HepG2 (cell line): ENCODE results near the gene RGS19. TPM values are rescaled to one million over a fixed set of nuclear protein-coding genes. Genes with fewer than 3 reads are reported as not detected.
A peak's percentile ranks its signal among the peaks of the same experiment; 100 is the strongest.

ENCODE experiments used
- ARID2 ChIP-seq: sonication (generic); formaldehyde crosslinking; IDR thresholded peaks from 2 replicates; pipeline ENCODE4 v1.8.1; 2022; ENCODE audit warnings: mild to moderate bottlenecking, missing genetic modification reagents, borderline replicate concordance
- CBX2 ChIP-seq, 2 experiments: fragments of 200-600 bp in 1 of 2; sonication (generic); formaldehyde crosslinking in 1 of 2; IDR thresholded peaks; 2 replicates each; pipeline versions ENCODE4 v1.7.0 to v1.8.1; 2018 to 2022; ENCODE audit warnings: low read depth in 2 of 2, low read length in 1 of 2, mild to moderate bottlenecking in 1 of 2, missing genetic modification reagents in 1 of 2
- FOXO4 ChIP-seq: sonication (generic); formaldehyde crosslinking; conservative IDR thresholded peaks from 2 replicates; pipeline ENCODE4 v1.8.1; 2023; ENCODE audit warnings: missing genetic modification reagents
- GATAD1 ChIP-seq: IDR thresholded peaks from 2 replicates; pipeline ENCODE4 v1.6.1; 2016; ENCODE audit warnings: missing genetic modification reagents, missing compliant biosample characterization
- HBP1 ChIP-seq: IDR thresholded peaks from 2 replicates; pipeline ENCODE4 v1.6.1; 2016; ENCODE audit warnings: low read depth, control low read depth
- KLF12 ChIP-seq: sonication (generic); formaldehyde crosslinking; IDR thresholded peaks from 2 replicates; pipeline ENCODE4 v1.4.0; 2020; ENCODE audit warnings: missing genetic modification reagents, borderline replicate concordance
- MAZ ChIP-seq, 2 experiments: sonication (generic) in 1 of 2; formaldehyde crosslinking in 1 of 2; IDR thresholded peaks; 2 replicates each; pipeline versions ENCODE4 v1.5.0 to v1.6.1; 2012 to 2020; ENCODE audit warnings: low read depth in 2 of 2, mild to moderate bottlenecking in 2 of 2, borderline replicate concordance in 1 of 2, improper control_type of control experiment in 1 of 2, low read length in 1 of 2, missing genetic modification reagents in 1 of 2, moderate library complexity in 1 of 2
- NCOA1 ChIP-seq: sonication (generic); formaldehyde crosslinking; IDR thresholded peaks from 2 replicates; pipeline ENCODE4 v1.9.0; 2021; ENCODE audit warnings: missing genetic modification reagents
- NR0B2 ChIP-seq: sonication (generic); formaldehyde crosslinking; IDR thresholded peaks from 2 replicates; pipeline ENCODE4 v1.4.0; 2020; ENCODE audit warnings: mild to moderate bottlenecking, missing genetic modification reagents
- PHF21A ChIP-seq: sonication (generic); formaldehyde crosslinking; IDR thresholded peaks from 2 replicates; pipeline ENCODE4 v1.5.0; 2020; ENCODE audit warnings: mild to moderate bottlenecking, missing genetic modification reagents
- RFX5 ChIP-seq: IDR thresholded peaks from 2 replicates; pipeline ENCODE4 v1.6.1; 2011; ENCODE audit warnings: low read depth, low read length, improper control_type of control experiment
- SRSF1 ChIP-seq: fragments of 200-400 bp; formaldehyde crosslinking; optimal IDR thresholded peaks from 2 replicates; pipeline ENCODE3; 2017; ENCODE audit warnings: mild to moderate bottlenecking, low read depth, low read length, moderate library complexity
- THRA ChIP-seq: sonication (generic); formaldehyde crosslinking; IDR thresholded peaks from 2 replicates; pipeline ENCODE4 v1.4.0; 2020; ENCODE audit warnings: missing genetic modification reagents, borderline replicate concordance
- ZBTB46 ChIP-seq: sonication (generic); formaldehyde crosslinking; IDR thresholded peaks from 2 replicates; pipeline ENCODE4 v1.4.0; 2020; ENCODE audit warnings: mild to moderate bottlenecking, missing genetic modification reagents, borderline replicate concordance
- ZEB1 ChIP-seq: IDR thresholded peaks from 2 replicates; pipeline ENCODE4 v1.6.1; 2012; ENCODE audit warnings: mild to moderate bottlenecking, low read depth, inconsistent platforms; ENCODE audit not compliant: insufficient replicate concordance
- ZNF513 ChIP-seq: sonication (generic); formaldehyde crosslinking; conservative IDR thresholded peaks from 2 replicates; pipeline ENCODE4 v1.5.0; 2020; ENCODE audit warnings: missing genetic modification reagents
- ZNF747 ChIP-seq: sonication (generic); formaldehyde crosslinking; IDR thresholded peaks from 2 replicates; pipeline ENCODE4 v1.8.1; 2023; ENCODE audit warnings: missing genetic modification reagents, mild to moderate bottlenecking, borderline replicate concordance
- ZNF768 ChIP-seq: sonication (generic); formaldehyde crosslinking; IDR thresholded peaks from 2 replicates; pipeline ENCODE4 v1.4.0; 2020; ENCODE audit warnings: missing genetic modification reagents
- ZSCAN30 ChIP-seq: sonication (generic); formaldehyde crosslinking; IDR thresholded peaks from 2 replicates; pipeline ENCODE4 v1.5.0; 2020; ENCODE audit warnings: mild to moderate bottlenecking, missing genetic modification reagents
- polyA plus RNA-seq, 8 experiments: library from polyadenylated mRNA; depleted of rRNA in 3 of 8; stranded (reverse) in 7 of 8; unstranded in 1 of 8; fragments of >200 nt; fragmentation: Illumina TruSeq in 4 of 8; extraction: Trizol in 4 of 8; gene quantifications; 2 replicates each; pipeline versions ENCODE4 v1.2.1 to v1.2.3, GENCODE V29; 2011 to 2016; ENCODE audit warnings: low read depth in 4 of 8, missing spikeins in 1 of 8, mixed read lengths in 1 of 8; ENCODE audit not compliant: insufficient read depth in 1 of 8
- total RNA-seq, 5 experiments: library from RNA; depleted of rRNA; stranded (reverse); fragments of >200 nt; fragmentation: Illumina TruSeq; extraction: Trizol; gene quantifications; 2 replicates each; pipeline ENCODE4 v1.2.3, GENCODE V29; 2016; ENCODE audit warnings: low read depth in 1 of 5

The RGS19 gene
- total and polyA plus RNA-seq, 2 of the 13 experiments (the other 11 are each of a cell fraction or from before 2014, with no cell fraction given): 10.7 to 11.9 TPM

- no peak for TF ChIP-seq FOXO4 (CRISPR knock-in tag)
- peak; percentile 54; the same call in 1 of the 2 replicates for TF ChIP-seq GATAD1 (CRISPR knock-in tag)
- no peak for TF ChIP-seq HBP1 (CRISPR knock-in tag)
- no peak for TF ChIP-seq SRSF1
- TF ChIP-seq MAZ (IDR thresholded peaks at IDR 0.05; ENCODE audit: borderline replicate concordance, low read depth, low read length): no peak
- TF ChIP-seq MAZ (CRISPR knock-in tag; IDR thresholded peaks at IDR 0.05; ENCODE audit: low read depth): peak; percentile 76
- TF ChIP-seq THRA (CRISPR knock-in tag): 0 out of 2 replicates have a peak, but pooled peaks have one; percentile 19
- peak; percentile 51; the same call in 1 of the 2 replicates for TF ChIP-seq NR0B2 (CRISPR knock-in tag)
- no peak for TF ChIP-seq PHF21A
- no peak for TF ChIP-seq RFX5
- TF ChIP-seq CBX2 (IDR thresholded peaks at IDR 0.05; ENCODE audit: low read depth, low read length): no peak
- no peak for TF ChIP-seq CBX2 (CRISPR knock-in tag; IDR thresholded peaks at IDR 0.05; ENCODE audit: low read depth)
- peak; percentile 77 for TF ChIP-seq ZEB1
- no peak for TF ChIP-seq ARID2 (CRISPR knock-in tag)
- no peak for TF ChIP-seq ZNF747
- no peak for TF ChIP-seq ZBTB46 (CRISPR knock-in tag)
- TF ChIP-seq NCOA1 (CRISPR knock-in tag): no peak
- TF ChIP-seq ZNF513 (CRISPR knock-in tag): no peak
- TF ChIP-seq ZNF768: no peak
- TF ChIP-seq KLF12 (CRISPR knock-in tag): no peak
- TF ChIP-seq ZSCAN30 (CRISPR knock-in tag): no peak
Measured at GRCh38 chr20:64069614-64070243, 9.6 kb downstream of the RGS19 start (continued).
